Heart right ventricle (tissue), 16 donors: ENCODE data around the gene MEGF11. TPM values are rescaled to one million over a fixed set of nuclear protein-coding genes. Genes with fewer than 3 reads are reported as not detected.

Experiments
- ATAC-seq, 8 donors: fragments of 200-7000 bp; cut with Tn5 transposase; one replicate each; pipeline ENCODE4 v1.9.1; 2020; ENCODE audit warnings: mild to moderate bottlenecking in 8 of 8, moderate library complexity in 8 of 8, moderate number of reproducible peaks in 1 of 8
- DNase-seq, 2 donors: peaks; one replicate each; pipeline ENCODE4 v3.0.0-alpha.2; 2020
- H3K27ac ChIP-seq, 10 donors: fragments of 200-600 bp; sonication (generic) in 2 of 10; one replicate each; pipeline versions ENCODE4 v1.5.0 to v1.8.0; 2020 to 2022; ENCODE audit warnings: mild to moderate bottlenecking in 3 of 10
- H3K27me3 ChIP-seq, 7 donors: fragments of 200-600 bp; one replicate each; pipeline ENCODE4 v1.8.0; 2021 to 2022; ENCODE audit warnings: mild to moderate bottlenecking in 2 of 7
- H3K36me3 ChIP-seq, 9 donors: fragments of 200-600 bp; sonication (generic) in 1 of 9; one replicate each; pipeline versions ENCODE4 v1.5.0 to v1.8.0; 2020 to 2022; ENCODE audit warnings: mild to moderate bottlenecking in 2 of 9
- H3K4me1 ChIP-seq, 9 donors: fragments of 200-600 bp; sonication (generic) in 1 of 9; one replicate each; pipeline versions ENCODE4 v1.5.0 to v1.8.0; 2020 to 2022; ENCODE audit warnings: mild to moderate bottlenecking in 4 of 9
- H3K4me3 ChIP-seq, 10 donors: fragments of 200-600 bp; sonication (generic) in 2 of 10; one replicate each; pipeline versions ENCODE4 v1.5.0 to v1.8.0; 2020 to 2022; ENCODE audit warnings: mild to moderate bottlenecking in 7 of 10, moderate library complexity in 2 of 10
- H3K9me3 ChIP-seq, 11 donors: fragments of 200-600 bp in 10 of 11; sonication (generic) in 2 of 11; one replicate each; pipeline versions ENCODE4 v1.5.0 to v1.8.0; 2013 to 2022; ENCODE audit warnings: mild to moderate bottlenecking in 2 of 11, control low read depth in 1 of 11, moderate library complexity in 1 of 11
- CTCF ChIP-seq, 9 donors: fragments of 200-600 bp; sonication (generic) in 2 of 9; IDR thresholded peaks; one replicate each; pipeline versions ENCODE4 v1.5.0 to v1.8.0; 2021 to 2022; ENCODE audit warnings: antibody characterized with exemption in 9 of 9, mild to moderate bottlenecking in 5 of 9, moderate library complexity in 1 of 9
- WGBS, 2 donors: extraction: QIAGEN DNeasy Blood & Tissue Kit; methylation state at CpG; one replicate each; pipeline ENCODE4 v1.1.7; 2013; ENCODE audit warnings: inconsistent platforms in 1 of 2; 5-methylcytosine and 5-hydroxymethylcytosine counted together
- intact Hi-C, 10 donors: fragments of 100-400 bp; cut with DNase I; formaldehyde crosslinking; loops; one replicate each; pipeline versions ENCODE4 v1.11.1 to v1.14.2; 2022
- polyA plus RNA-seq, 2 donors: library from polyadenylated mRNA; stranded (reverse); fragments of 200-250 nt; gene quantifications; one replicate each; pipeline ENCODE4 v1.2.3, GENCODE V29; 2013
- total RNA-seq, 10 donors: library from RNA; stranded (reverse); fragmentation: NEBNext Ultra II Directional in 3 of 10; extraction: Animal tissue kit (Norgen Biotek cat#: 25700) in 3 of 10; gene quantifications; one replicate each; pipeline versions ENCODE4 v1.2.1 to v1.2.4, GENCODE V29; 2021 to 2023
- donor health status: Arrhythmogenic right ventricular cardiomyopathy.
- donor health status: ischemic (EF 13 %, LVEDD 7.1; RV severe dilation, severe dysfunction).
- donor health status: healthy with polysubstance abuse.
- donor health status: DM: no; HTN: yes; CAD: no.
- donor health status: DM: no; HTN: no; CAD: no.
- donor health status: ischemic (EF 25% LVEDD 6.9; RV normal size, moderate dysfunction).
- donor health status: ischemic (EF 25% LVEDD 5.7; RV mildly dilated, moderate dysfunction).
- donor health status: healthy.
- donor health status: DM: yes; HTN: yes; CAD: no.
- donor health status: Ischemic cardiomyopathy.
- donor health status: ischemic (EF 35%, LVEDD 5.7; RV mildly dilated, moderate dysfunction).
- donor health status: nonischemic (EF 11% LVEDD 7.7; RV severe dilation, severe dysfunction).
- donor health status: DM: yes; HTN: yes; CAD: no.
- donor health status: PGD.
- donor health status: ischemic (EF 29% LVEDD 5.4; RV normal size, mild dysfunction).
- donor health status: nonischemic (EF 23%, LVEDD 6.1; RV moderate dilation, normal function).

MEGF11 gene
- total and polyA plus RNA-seq, 12 donors = 0.03 TPM; not detected in 11

- 59 to 66% methylated on average over 6 of the region's 6 CpGs for WGBS, 2 donors
- intact Hi-C loops = loop anchor here in 1 of 10 donors (10.0 kb wide), 1 partner anchor 105 kb away; no protein-coding TSS in a partner anchor
- TF ChIP-seq CTCF (IDR thresholded peaks at IDR 0.05) = no peak
- Histone ChIP-seq H3K27me3 (peaks cover 0 to 13% (median 0%) of the 10 kb centered on the region in 7 donors), H3K36me3 (no peaks in the 10 kb centered on the region), H3K27ac (no peak overlapping the region), H3K4me3 (no peak overlapping the region), H3K9me3 (peaks cover 0 to 6% (median 0%) of the 10 kb centered on the region in 11 donors), H3K4me1 (no peaks in the 10 kb centered on the region)
- no peak for ATAC-seq
- no peak for DNase-seq
Measured at GRCh38 chr15:66049353-66049752, 204.2 kb downstream of the MEGF11 start.

GRCh38 chr15:66047321-66048024, 206.1 kb downstream of the MEGF11 start:
- intact Hi-C loops = loop anchor here in 1 of 10 donors (10.0 kb wide), 1 partner anchor 107 kb away; no protein-coding TSS in a partner anchor
- Histone ChIP-seq H3K36me3 (no peaks in the 10 kb centered on the region), H3K4me3 (no peak overlapping the region), H3K9me3 (peaks cover 0 to 6% (median 0%) of the 10 kb centered on the region in 11 donors), H3K4me1 (no peaks in the 10 kb centered on the region), H3K27me3 (peaks cover 0 to 20% (median 6%) of the 10 kb centered on the region in 7 donors), H3K27ac (no peak overlapping the region)
- no peak for ATAC-seq
- WGBS, 2 donors = 60% methylated on average over 9 of the region's 9 CpGs
- no peak for DNase-seq
- no peak for TF ChIP-seq CTCF (IDR thresholded peaks at IDR 0.05)

- intact Hi-C loops = loop anchor here in 1 of 10 donors (10.0 kb wide), 1 partner anchor 108 kb away; no protein-coding TSS in a partner anchor
- WGBS, 2 donors = 54 to 76% methylated on average over 1 of the region's 1 CpG
Measured at GRCh38 chr15:66046751-66047150, 206.8 kb downstream of the MEGF11 start.

GRCh38 chr15:66046326-66046725, 207.2 kb downstream of the MEGF11 start:
- Histone ChIP-seq H3K27me3 (peaks cover 0 to 32% (median 7%) of the 10 kb centered on the region in 7 donors), H3K27ac (no peak overlapping the region), H3K9me3 (peaks cover 0 to 6% (median 0%) of the 10 kb centered on the region in 11 donors), H3K36me3 (no peaks in the 10 kb centered on the region), H3K4me1 (no peaks in the 10 kb centered on the region), H3K4me3 (no peak overlapping the region)
- WGBS, 2 donors = 70 to 85% methylated on average over 8 of the region's 8 CpGs
- DNase-seq = no peak
- TF ChIP-seq CTCF (IDR thresholded peaks at IDR 0.05) = no peak
- intact Hi-C loops = loop anchor here in 1 of 10 donors (10.0 kb wide), 1 partner anchor 108 kb away; no protein-coding TSS in a partner anchor
- ATAC-seq = no peak

More at GRCh38 chr15:66046751-66047150, 206.8 kb downstream of the MEGF11 start:
- Histone ChIP-seq H3K27ac (no peak overlapping the region), H3K4me1 (no peaks in the 10 kb centered on the region), H3K4me3 (no peak overlapping the region), H3K27me3 (peaks cover 0 to 28% (median 6%) of the 10 kb centered on the region in 7 donors), H3K9me3 (peaks cover 0 to 6% (median 0%) of the 10 kb centered on the region in 11 donors), H3K36me3 (no peaks in the 10 kb centered on the region)
- DNase-seq (no peak), ATAC-seq (no peak)
- no peak for TF ChIP-seq CTCF (IDR thresholded peaks at IDR 0.05)
